ENCODE data around the gene NSMCE3. TPM values are rescaled to one million over a fixed set of nuclear protein-coding genes. Genes with fewer than 3 reads are reported as not detected.
A peak's percentile ranks its signal among the peaks of the same experiment; 100 is the strongest.
"Not testable (repeated sequence)": the region's sequence is repeated elsewhere in the genome, so short reads cannot be mapped to it uniquely, and the experiment has no call there.

The NSMCE3 gene
- total RNA-seq, 1 experiment from 2014 or later, result 9.3 TPM

GRCh38 chr15:29270169-29270955 is 740 bp upstream of the NSMCE3 start:
- DNase-seq (ENCODE audit: low read depth), result peak; percentile 26

- peak; percentile 27 for DNase-seq (ENCODE audit: low read depth)
Measured at GRCh38 chr15:29268706-29269484, 727 bp downstream of the NSMCE3 start.

GRCh38 chr15:29266052-29266582 is 3.5 kb downstream of the NSMCE3 start:
- DNase-seq (ENCODE audit: low read depth), result no peak

GRCh38 chr15:29263289-29263688 is 6.3 kb downstream of the NSMCE3 start:
- DNase-seq (ENCODE audit: low read depth), result no peak

GRCh38 chr15:29262738-29263137 is 6.9 kb downstream of the NSMCE3 start:
- DNase-seq (ENCODE audit: low read depth), result no peak

- DNase-seq (ENCODE audit: low read depth), result no peak
Measured at GRCh38 chr15:29260896-29261295, 8.7 kb downstream of the NSMCE3 start.

- no peak for DNase-seq (ENCODE audit: low read depth)
Measured at GRCh38 chr15:29259233-29259632, 10.4 kb downstream of the NSMCE3 start.

GRCh38 chr15:29252234-29252633 is 17.4 kb downstream of the NSMCE3 start:
- no peak for DNase-seq (ENCODE audit: low read depth)

- DNase-seq (ENCODE audit: low read depth), result no peak
Measured at GRCh38 chr15:29244544-29244943, 25.1 kb downstream of the NSMCE3 start.

GRCh38 chr15:29244123-29244522 is 25.5 kb downstream of the NSMCE3 start:
- no peak for DNase-seq (ENCODE audit: low read depth)

- DNase-seq (ENCODE audit: low read depth), result peak; percentile 10
Measured at GRCh38 chr15:29242456-29243242, 27.0 kb downstream of the NSMCE3 start.

GRCh38 chr15:29241207-29241606 is 28.4 kb downstream of the NSMCE3 start:
- DNase-seq (ENCODE audit: low read depth), result no peak

GRCh38 chr15:29239395-29239794 is 30.2 kb downstream of the NSMCE3 start:
- no peak for DNase-seq (ENCODE audit: low read depth)

- DNase-seq (ENCODE audit: low read depth), result peak; percentile 45
Measured at GRCh38 chr15:29233566-29233965, 36.1 kb downstream of the NSMCE3 start.

- no peak for DNase-seq (ENCODE audit: low read depth)
Measured at GRCh38 chr15:29226436-29227208, 43.0 kb downstream of the NSMCE3 start.

GRCh38 chr15:29225534-29226234 is 43.9 kb downstream of the NSMCE3 start:
- peak; percentile 4 for DNase-seq (ENCODE audit: low read depth)

GRCh38 chr15:29224987-29225363 is 44.6 kb downstream of the NSMCE3 start:
- not testable (repeated sequence) for DNase-seq (ENCODE audit: low read depth)

GRCh38 chr15:29224235-29224986 is 45.2 kb downstream of the NSMCE3 start:
- not testable (repeated sequence) for DNase-seq (ENCODE audit: low read depth)

- no peak for DNase-seq (ENCODE audit: low read depth)
Measured at GRCh38 chr15:29223640-29224039, 46.0 kb downstream of the NSMCE3 start.
